Measurements from ENCODE around the gene GCFC2.

- TF ChIP-seq, protein P1, sequence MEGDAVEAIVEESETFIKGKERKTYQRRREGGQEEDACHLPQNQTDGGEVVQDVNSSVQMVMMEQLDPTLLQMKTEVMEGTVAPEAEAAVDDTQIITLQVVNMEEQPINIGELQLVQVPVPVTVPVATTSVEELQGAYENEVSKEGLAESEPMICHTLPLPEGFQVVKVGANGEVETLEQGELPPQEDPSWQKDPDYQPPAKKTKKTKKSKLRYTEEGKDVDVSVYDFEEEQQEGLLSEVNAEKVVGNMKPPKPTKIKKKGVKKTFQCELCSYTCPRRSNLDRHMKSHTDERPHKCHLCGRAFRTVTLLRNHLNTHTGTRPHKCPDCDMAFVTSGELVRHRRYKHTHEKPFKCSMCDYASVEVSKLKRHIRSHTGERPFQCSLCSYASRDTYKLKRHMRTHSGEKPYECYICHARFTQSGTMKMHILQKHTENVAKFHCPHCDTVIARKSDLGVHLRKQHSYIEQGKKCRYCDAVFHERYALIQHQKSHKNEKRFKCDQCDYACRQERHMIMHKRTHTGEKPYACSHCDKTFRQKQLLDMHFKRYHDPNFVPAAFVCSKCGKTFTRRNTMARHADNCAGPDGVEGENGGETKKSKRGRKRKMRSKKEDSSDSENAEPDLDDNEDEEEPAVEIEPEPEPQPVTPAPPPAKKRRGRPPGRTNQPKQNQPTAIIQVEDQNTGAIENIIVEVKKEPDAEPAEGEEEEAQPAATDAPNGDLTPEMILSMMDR (IDR thresholded peaks at IDR 0.05), result no peak
- no peak for TF ChIP-seq POLR2A (IDR thresholded peaks at IDR 0.05)
Measured at GRCh38 chr2:75722687-75723086, 12.0 kb upstream of the GCFC2 start.
